Progenitor cell of endocrine pancreas (in vitro differentiated cells): ENCODE results near the gene FRMD4A. TPM values are rescaled to one million over a fixed set of nuclear protein-coding genes. Genes with fewer than 3 reads are reported as not detected.

Experiments
- DNase-seq: peaks from one replicate; pipeline ENCODE4 v3.0.0; 2021; ENCODE audit warnings: low spot score; ENCODE audit not compliant: unreplicated experiment
- H3K27ac Mint-ChIP-seq: 2 replicates; pipeline ENCODE4 v1.8.0; 2021; ENCODE audit warnings: mild to moderate bottlenecking, moderate library complexity, mixed read lengths
- H3K27me3 Mint-ChIP-seq: 2 replicates; pipeline ENCODE4 v1.8.0; 2021; ENCODE audit warnings: mixed read lengths
- H3K36me3 Mint-ChIP-seq: 2 replicates; pipeline ENCODE4 v1.8.0; 2022; ENCODE audit warnings: mixed read lengths; ENCODE audit not compliant: insufficient read depth
- H3K4me1 Mint-ChIP-seq: 2 replicates; pipeline ENCODE4 v1.8.0; 2021; ENCODE audit warnings: low read depth, mixed read lengths
- H3K4me3 Mint-ChIP-seq: 2 replicates; pipeline ENCODE4 v1.8.0; 2021; ENCODE audit warnings: low read depth, mild to moderate bottlenecking, moderate library complexity, mixed read lengths
- H3K9me3 Mint-ChIP-seq: 2 replicates; pipeline ENCODE4 v1.8.0; 2021; ENCODE audit warnings: low read depth, mixed read lengths
- CTCF ChIP-seq: fragments of 200-600 bp; sonication (generic); IDR thresholded peaks from one replicate; pipeline ENCODE4 v1.5.0; 2021; ENCODE audit warnings: antibody characterized with exemption, mild to moderate bottlenecking; ENCODE audit not compliant: unreplicated experiment
- total RNA-seq: library from RNA; stranded (reverse); gene quantifications from 2 replicates; pipeline ENCODE4 v1.2.1, GENCODE V29; 2021

FRMD4A gene
- total RNA-seq, 1 donor from 2014 or later, result 42.2 TPM

- H3K27ac Mint-ChIP-seq, result peak overlapping the region; percentile 54
- TF ChIP-seq CTCF, result no peak
- H3K36me3 Mint-ChIP-seq, result peaks cover 1% of the 10 kb centered on the region
- H3K9me3 Mint-ChIP-seq, result no peaks in the 10 kb centered on the region
- DNase-seq, result no peak
- H3K4me1 Mint-ChIP-seq, result peaks cover 53% of the 10 kb centered on the region
- H3K4me3 Mint-ChIP-seq, result no peak overlapping the region
- H3K27me3 Mint-ChIP-seq, result peaks cover 20% of the 10 kb centered on the region
Observed at GRCh38 chr10:13715100-13715499, 615.6 kb downstream of the FRMD4A start.

GRCh38 chr10:13712837-13713581, 617.7 kb downstream of the FRMD4A start:
- H3K27me3 Mint-ChIP-seq, result peaks cover 20% of the 10 kb centered on the region

GRCh38 chr10:13712476-13712836, 618.3 kb downstream of the FRMD4A start:
- DNase-seq, result no peak
- Mint-ChIP-seq H3K9me3 (no peaks in the 10 kb centered on the region), H3K27ac (no peak overlapping the region), H3K27me3 (peaks cover 20% of the 10 kb centered on the region), H3K36me3 (peaks cover 1% of the 10 kb centered on the region), H3K4me3 (no peak overlapping the region), H3K4me1 (peaks cover 50% of the 10 kb centered on the region)
- no peak for TF ChIP-seq CTCF

More at GRCh38 chr10:13712837-13713581, 617.7 kb downstream of the FRMD4A start:
- no peak for DNase-seq
- Mint-ChIP-seq H3K27ac (no peak overlapping the region), H3K36me3 (peaks cover 1% of the 10 kb centered on the region), H3K4me3 (no peak overlapping the region), H3K9me3 (no peaks in the 10 kb centered on the region), H3K4me1 (peaks cover 49% of the 10 kb centered on the region)
- no peak for TF ChIP-seq CTCF

- H3K27me3 Mint-ChIP-seq, result peaks cover 24% of the 10 kb centered on the region
- no peak overlapping the region for H3K4me3 Mint-ChIP-seq
- H3K9me3 Mint-ChIP-seq, result no peaks in the 10 kb centered on the region
- no peak overlapping the region for H3K27ac Mint-ChIP-seq
- H3K36me3 Mint-ChIP-seq, result peaks cover 1% of the 10 kb centered on the region
- TF ChIP-seq CTCF, result no peak
- peaks cover 58% of the 10 kb centered on the region for H3K4me1 Mint-ChIP-seq
- no peak for DNase-seq
Observed at GRCh38 chr10:13711291-13711690, 619.4 kb downstream of the FRMD4A start.

- Mint-ChIP-seq H3K4me1 (peaks cover 62% of the 10 kb centered on the region), H3K27me3 (peaks cover 26% of the 10 kb centered on the region), H3K9me3 (no peaks in the 10 kb centered on the region), H3K36me3 (peaks cover 4% of the 10 kb centered on the region), H3K4me3 (no peak overlapping the region), H3K27ac (peak overlapping the region; percentile 5)
- no peak for DNase-seq
- TF ChIP-seq CTCF, result no peak
Observed at GRCh38 chr10:13709931-13710650, 620.6 kb downstream of the FRMD4A start.
